ES-I3 (cell line): ENCODE measurements around the gene ACSBG1.

Source experiments
- H3K36me3 ChIP-seq: 2 replicates; pipeline ENCODE4 v1.6.1; 2013; ENCODE audit warnings: mild to moderate bottlenecking, low read length, control low read depth, moderate library complexity; ENCODE audit not compliant: insufficient read depth
- H3K4me1 ChIP-seq: 2 replicates; pipeline ENCODE4 v1.6.1; 2013; ENCODE audit warnings: mild to moderate bottlenecking, control low read depth, low read length; ENCODE audit not compliant: insufficient read depth
- H3K9ac ChIP-seq: 2 replicates; pipeline ENCODE4 v1.6.1; 2013; ENCODE audit warnings: low read depth, mild to moderate bottlenecking, low read length, moderate library complexity
- H3K9me3 ChIP-seq: 2 replicates; pipeline ENCODE4 v1.6.1; 2013; ENCODE audit warnings: mild to moderate bottlenecking, low read length, moderate library complexity; ENCODE audit not compliant: control insufficient read depth, insufficient read depth

ACSBG1 gene

GRCh38 chr15:78222745-78223395, 11.5 kb downstream of the ACSBG1 start:
- Histone ChIP-seq H3K4me1 (no peaks in the 10 kb centered on the region), H3K9ac (no peak overlapping the region), H3K9me3 (peaks cover 3% of the 10 kb centered on the region; the same call in 1 of the 2 replicates), H3K36me3 (no peaks in the 10 kb centered on the region)

GRCh38 chr15:78220713-78221112, 13.7 kb downstream of the ACSBG1 start:
- no peaks in the 10 kb centered on the region for H3K36me3 ChIP-seq
- no peaks in the 10 kb centered on the region for H3K4me1 ChIP-seq
- peaks cover 2% of the 10 kb centered on the region; the same call in 1 of the 2 replicates for H3K9me3 ChIP-seq
- no peak overlapping the region for H3K9ac ChIP-seq

GRCh38 chr15:78216276-78217104, 17.9 kb downstream of the ACSBG1 start:
- Histone ChIP-seq H3K36me3 (no peaks in the 10 kb centered on the region), H3K4me1 (peaks cover 29% of the 10 kb centered on the region; the same call in 1 of the 2 replicates)

GRCh38 chr15:78213956-78214355, 20.4 kb downstream of the ACSBG1 start:
- peaks cover 29% of the 10 kb centered on the region; the same call in 1 of the 2 replicates for H3K4me1 ChIP-seq
- no peak overlapping the region for H3K9ac ChIP-seq
- H3K9me3 ChIP-seq: no peaks in the 10 kb centered on the region
- no peaks in the 10 kb centered on the region for H3K36me3 ChIP-seq

More at GRCh38 chr15:78216276-78217104, 17.9 kb downstream of the ACSBG1 start:
- H3K9ac ChIP-seq: no peak overlapping the region
- no peaks in the 10 kb centered on the region for H3K9me3 ChIP-seq

GRCh38 chr15:78213425-78213750, 21.0 kb downstream of the ACSBG1 start:
- Histone ChIP-seq H3K4me1 (peaks cover 29% of the 10 kb centered on the region; the same call in 1 of the 2 replicates), H3K36me3 (no peaks in the 10 kb centered on the region), H3K9me3 (no peaks in the 10 kb centered on the region), H3K9ac (no peak overlapping the region)

GRCh38 chr15:78212546-78213424, 21.6 kb downstream of the ACSBG1 start:
- no peaks in the 10 kb centered on the region for H3K9me3 ChIP-seq
- H3K4me1 ChIP-seq: peaks cover 29% of the 10 kb centered on the region; the same call in 1 of the 2 replicates
- H3K9ac ChIP-seq: no peak overlapping the region
- no peaks in the 10 kb centered on the region for H3K36me3 ChIP-seq

- H3K4me1 ChIP-seq: peaks cover 29% of the 10 kb centered on the region; the same call in 1 of the 2 replicates
- no peaks in the 10 kb centered on the region for H3K36me3 ChIP-seq
- H3K9me3 ChIP-seq: no peaks in the 10 kb centered on the region
- no peak overlapping the region for H3K9ac ChIP-seq
Observed at GRCh38 chr15:78212008-78212407, 22.4 kb downstream of the ACSBG1 start.

GRCh38 chr15:78211189-78211921, 23.0 kb downstream of the ACSBG1 start:
- no peaks in the 10 kb centered on the region for H3K9me3 ChIP-seq
- H3K9ac ChIP-seq: no peak overlapping the region
- peaks cover 29% of the 10 kb centered on the region; the same call in 1 of the 2 replicates for H3K4me1 ChIP-seq
- H3K36me3 ChIP-seq: no peaks in the 10 kb centered on the region

- Histone ChIP-seq H3K9me3 (no peaks in the 10 kb centered on the region), H3K9ac (no peak overlapping the region), H3K4me1 (peaks cover 29% of the 10 kb centered on the region; the same call in 1 of the 2 replicates), H3K36me3 (no peaks in the 10 kb centered on the region)
Observed at GRCh38 chr15:78210349-78210717, 24.0 kb downstream of the ACSBG1 start.

GRCh38 chr15:78209646-78210348, 24.6 kb downstream of the ACSBG1 start:
- Histone ChIP-seq H3K36me3 (no peaks in the 10 kb centered on the region), H3K4me1 (peaks cover 25% of the 10 kb centered on the region; the same call in 1 of the 2 replicates), H3K9me3 (no peaks in the 10 kb centered on the region), H3K9ac (no peak overlapping the region)

- Histone ChIP-seq H3K36me3 (no peaks in the 10 kb centered on the region), H3K9me3 (no peaks in the 10 kb centered on the region), H3K9ac (no peak overlapping the region), H3K4me1 (peaks cover 19% of the 10 kb centered on the region; the same call in 1 of the 2 replicates)
Observed at GRCh38 chr15:78208887-78209645, 25.3 kb downstream of the ACSBG1 start.

GRCh38 chr15:78208341-78208844, 26.0 kb downstream of the ACSBG1 start:
- peaks cover 15% of the 10 kb centered on the region; the same call in 1 of the 2 replicates for H3K4me1 ChIP-seq
- H3K36me3 ChIP-seq: no peaks in the 10 kb centered on the region
- H3K9ac ChIP-seq: no peak overlapping the region
- H3K9me3 ChIP-seq: no peaks in the 10 kb centered on the region
